Lung (tissue), 12 donors: ENCODE measurements around the gene PTGDS. TPM values are rescaled to one million over a fixed set of nuclear protein-coding genes. Genes with fewer than 3 reads are reported as not detected.

ENCODE experiments used
- ATAC-seq: fragments of 200-7000 bp; cut with Tn5 transposase; one replicate; pipeline ENCODE4 v1.9.1; 2020; ENCODE audit warnings: moderate number of reproducible peaks; ENCODE audit not compliant: insufficient read depth, low FRiP score
- DNase-seq, 3 donors: peaks; one replicate each; pipeline ENCODE4 v3.0.0-alpha.2; 2013 to 2017
- H3K27ac ChIP-seq, 2 donors: one replicate each; pipeline ENCODE4 v1.5.1; 2013; ENCODE audit warnings: mild to moderate bottlenecking in 2 of 2, moderate library complexity in 2 of 2, control low read depth in 1 of 2, inconsistent platforms in 1 of 2, low read depth in 1 of 2, low read length in 1 of 2
- H3K27me3 ChIP-seq, 3 donors: one replicate each; pipeline ENCODE4 v1.5.1; 2013; ENCODE audit warnings: low read length in 2 of 3; ENCODE audit not compliant: control insufficient read depth in 3 of 3, insufficient read depth in 3 of 3
- H3K36me3 ChIP-seq, 4 donors: one replicate each; pipeline ENCODE4 v1.5.1; 2013; ENCODE audit warnings: low read length in 4 of 4, mild to moderate bottlenecking in 1 of 4, moderate library complexity in 1 of 4; ENCODE audit not compliant: control insufficient read depth in 4 of 4, insufficient read depth in 4 of 4
- H3K4me1 ChIP-seq, 5 donors: one replicate each; pipeline ENCODE4 v1.5.1; 2013; ENCODE audit warnings: low read length in 5 of 5, mild to moderate bottlenecking in 2 of 5, moderate library complexity in 1 of 5; ENCODE audit not compliant: control insufficient read depth in 5 of 5, insufficient read depth in 5 of 5
- H3K4me3 ChIP-seq: one replicate; pipeline ENCODE4 v1.5.1; 2013; ENCODE audit warnings: mild to moderate bottlenecking, control low read depth, moderate library complexity
- H3K9ac ChIP-seq, 2 donors: one replicate each; pipeline ENCODE4 v1.5.1; 2013; ENCODE audit warnings: low read length in 2 of 2, control low read depth in 1 of 2; ENCODE audit not compliant: insufficient read depth in 1 of 2
- H3K9me3 ChIP-seq, 4 donors: one replicate each; pipeline ENCODE4 v1.5.1; 2013; ENCODE audit warnings: low read length in 3 of 4, mild to moderate bottlenecking in 1 of 4, moderate library complexity in 1 of 4; ENCODE audit not compliant: control insufficient read depth in 4 of 4, insufficient read depth in 3 of 4
- WGBS, 2 donors: extraction: QIAGEN DNeasy Blood & Tissue Kit; methylation state at CpG; one replicate each; pipeline ENCODE4 v1.1.7; 2013; 5-methylcytosine and 5-hydroxymethylcytosine counted together
- polyA plus RNA-seq, 2 donors: library from polyadenylated mRNA; stranded (reverse); fragments of 200-250 nt; gene quantifications; one replicate each; pipeline ENCODE4 v1.2.1, GENCODE V29; 2013
- total RNA-seq, 2 donors: library from RNA; depleted of rRNA in 1 of 2; stranded (reverse); fragments of >200 nt in 1 of 2; gene quantifications; one replicate each; pipeline ENCODE4 v1.2.1, GENCODE V29; 2014 to 2021
- TF ChIP-seq, protein P1 (sequence below): IDR thresholded peaks from 2 replicates; pipeline ENCODE4 v1.5.1; 2012; ENCODE audit warnings: mild to moderate bottlenecking; ENCODE audit errors: control extremely low read depth, extremely low read depth
- donor health status: control.
- donor health status: control.
- donor health status: Bipolar disorder and iron deficiency.
- donor health status: healthy.
- donor health status: DM: yes; HTN: yes; CAD: no.

The PTGDS gene
- total and polyA plus RNA-seq, 4 donors = 19.4 to 159 (median 93.7) TPM

DNA sequence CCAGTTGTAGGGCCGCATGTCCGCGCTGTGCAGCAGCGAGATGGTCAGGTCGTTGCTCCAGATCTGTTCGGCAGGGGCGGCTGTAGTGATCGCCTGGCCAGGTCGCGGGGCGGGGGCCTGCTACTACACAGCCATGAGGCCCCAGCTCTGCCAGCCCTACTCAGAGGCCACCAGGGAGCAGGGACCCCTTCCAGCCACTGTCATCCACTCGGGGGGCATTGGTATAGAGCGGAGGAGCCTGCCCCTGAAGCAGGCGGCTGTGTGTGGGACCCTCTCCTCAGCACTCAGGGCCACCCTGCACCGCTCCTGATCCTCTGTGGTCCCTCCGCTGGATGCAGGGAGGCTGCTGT, 34.4 kb upstream of the PTGDS start:
- H3K36me3 ChIP-seq = peaks cover 6 to 39% (median 21%) of the 10 kb centered on the region in 4 donors
- DNase-seq (no peak), ATAC-seq (no peak)
- H3K27ac ChIP-seq = peak overlapping the region in 1 of 2 donors; percentile 97
- TF ChIP-seq, protein P1, sequence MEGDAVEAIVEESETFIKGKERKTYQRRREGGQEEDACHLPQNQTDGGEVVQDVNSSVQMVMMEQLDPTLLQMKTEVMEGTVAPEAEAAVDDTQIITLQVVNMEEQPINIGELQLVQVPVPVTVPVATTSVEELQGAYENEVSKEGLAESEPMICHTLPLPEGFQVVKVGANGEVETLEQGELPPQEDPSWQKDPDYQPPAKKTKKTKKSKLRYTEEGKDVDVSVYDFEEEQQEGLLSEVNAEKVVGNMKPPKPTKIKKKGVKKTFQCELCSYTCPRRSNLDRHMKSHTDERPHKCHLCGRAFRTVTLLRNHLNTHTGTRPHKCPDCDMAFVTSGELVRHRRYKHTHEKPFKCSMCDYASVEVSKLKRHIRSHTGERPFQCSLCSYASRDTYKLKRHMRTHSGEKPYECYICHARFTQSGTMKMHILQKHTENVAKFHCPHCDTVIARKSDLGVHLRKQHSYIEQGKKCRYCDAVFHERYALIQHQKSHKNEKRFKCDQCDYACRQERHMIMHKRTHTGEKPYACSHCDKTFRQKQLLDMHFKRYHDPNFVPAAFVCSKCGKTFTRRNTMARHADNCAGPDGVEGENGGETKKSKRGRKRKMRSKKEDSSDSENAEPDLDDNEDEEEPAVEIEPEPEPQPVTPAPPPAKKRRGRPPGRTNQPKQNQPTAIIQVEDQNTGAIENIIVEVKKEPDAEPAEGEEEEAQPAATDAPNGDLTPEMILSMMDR = no peak
- no peaks in the 10 kb centered on the region for H3K27me3 ChIP-seq
- WGBS, 2 donors = 95% methylated on average over 16 of the region's 16 CpGs
- peaks cover 0 to 22% (median 10%) of the 10 kb centered on the region in 5 donors for H3K4me1 ChIP-seq
- no peak overlapping the region for H3K4me3 ChIP-seq
- H3K9me3 ChIP-seq = peaks cover 0 to 2% (median 0%) of the 10 kb centered on the region in 4 donors
- H3K9ac ChIP-seq = no peak overlapping the region

- Histone ChIP-seq H3K4me1 (peaks cover 0 to 22% (median 10%) of the 10 kb centered on the region in 5 donors), H3K4me3 (peak overlapping the region; percentile 86), H3K27me3 (no peaks in the 10 kb centered on the region), H3K9ac (peak overlapping the region; percentile 9 to 55), H3K9me3 (peaks cover 0 to 2% (median 0%) of the 10 kb centered on the region in 4 donors), H3K36me3 (peaks cover 6 to 39% (median 21%) of the 10 kb centered on the region in 4 donors), H3K27ac (peak overlapping the region; percentile 84 to 97)
- peak in 1 of 3 donors; percentile 47 for DNase-seq
- TF ChIP-seq, protein P1 = no peak
- 23 to 32% methylated on average over 50 to 61 of the region's 61 CpGs for WGBS, 2 donors
- peak; percentile 1 for ATAC-seq
Observed at GRCh38 chr9:136943291-136944211, 33.8 kb upstream of the PTGDS start.

DNA sequence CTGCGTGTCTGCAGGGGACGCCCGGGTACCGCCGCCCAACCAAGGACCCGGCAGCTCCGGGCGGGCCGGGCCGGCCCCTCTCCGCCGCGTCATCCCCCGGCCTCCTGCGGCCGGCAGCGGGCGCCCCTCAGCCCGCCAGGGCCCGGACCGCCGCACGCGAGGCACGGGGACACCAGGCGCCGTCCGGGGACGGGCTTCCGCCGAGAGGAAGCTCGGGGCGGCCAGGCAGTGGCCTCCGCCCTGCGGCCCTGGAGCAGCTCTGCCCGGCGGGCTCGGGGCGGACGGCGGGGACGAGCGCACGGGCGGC, 33.1 kb upstream of the PTGDS start:
- Histone ChIP-seq H3K27me3 (no peaks in the 10 kb centered on the region), H3K9me3 (peaks cover 0 to 2% (median 0%) of the 10 kb centered on the region in 4 donors), H3K4me3 (peak overlapping the region; percentile 86), H3K36me3 (peaks cover 5 to 39% (median 20%) of the 10 kb centered on the region in 4 donors), H3K9ac (no peak overlapping the region), H3K27ac (peak overlapping the region; percentile 84 to 97), H3K4me1 (peaks cover 0 to 22% (median 10%) of the 10 kb centered on the region in 5 donors)
- DNase-seq = no peak
- WGBS, 2 donors = 0% methylated on average over 16 to 45 of the region's 45 CpGs
- TF ChIP-seq, protein P1 = no peak
- peak; percentile 8 for ATAC-seq
